HepG2 (cell line): ENCODE data around the gene EEIG1. TPM values are rescaled to one million over a fixed set of nuclear protein-coding genes. Genes with fewer than 3 reads are reported as not detected.

Experiments used
- AGO2 ChIP-seq: fragments of 200-400 bp; formaldehyde crosslinking; optimal IDR thresholded peaks from 2 replicates; pipeline ENCODE3; 2017; ENCODE audit warnings: mild to moderate bottlenecking, low read depth, low read length, moderate library complexity
- DDIT3 ChIP-seq: sonication (generic); formaldehyde crosslinking; IDR thresholded peaks from 2 replicates; pipeline ENCODE4 v1.4.0; 2020; ENCODE audit warnings: mild to moderate bottlenecking, missing genetic modification reagents
- EHMT2 ChIP-seq: fragments of 200-600 bp; sonication (generic); IDR thresholded peaks from 2 replicates; pipeline ENCODE4 v1.7.0; 2017; ENCODE audit warnings: antibody characterized with exemption, low read depth, low read length, borderline replicate concordance
- JUNB ChIP-seq: sonication (generic); formaldehyde crosslinking; IDR thresholded peaks from 2 replicates; pipeline ENCODE4 v1.8.0; 2022; ENCODE audit warnings: missing genetic modification reagents, mild to moderate bottlenecking, borderline replicate concordance
- KLF9 ChIP-seq: IDR thresholded peaks from 2 replicates; pipeline ENCODE4 v1.6.1; 2016; ENCODE audit warnings: low read depth
- MZF1 ChIP-seq: sonication (generic); formaldehyde crosslinking; IDR thresholded peaks from 2 replicates; pipeline ENCODE4 v1.8.1; 2023; ENCODE audit warnings: mild to moderate bottlenecking, missing genetic modification reagents, borderline replicate concordance
- NFATC3 ChIP-seq: sonication (generic); formaldehyde crosslinking; IDR thresholded peaks from 2 replicates; pipeline ENCODE4 v1.5.1; 2020; ENCODE audit warnings: mild to moderate bottlenecking, missing genetic modification reagents
- NFIC ChIP-seq: IDR thresholded peaks from 2 replicates; pipeline ENCODE4 v1.6.1; 2012; ENCODE audit warnings: mild to moderate bottlenecking, low read length, inconsistent platforms
- PAF1 ChIP-seq: IDR thresholded peaks from 2 replicates; pipeline ENCODE4 v1.6.1; 2016; ENCODE audit warnings: missing genetic modification reagents, missing compliant biosample characterization
- SUZ12 ChIP-seq: fragments of 150-350 bp; IDR thresholded peaks from 2 replicates; pipeline ENCODE4 v1.6.1; 2014; ENCODE audit warnings: low read depth, low read length
- TEAD2 ChIP-seq: sonication (generic); formaldehyde crosslinking; IDR thresholded peaks from 2 replicates; pipeline ENCODE4 v1.9.0; 2021; ENCODE audit warnings: missing genetic modification reagents
- TFDP2 ChIP-seq: sonication (generic); formaldehyde crosslinking; IDR thresholded peaks from 2 replicates; pipeline ENCODE4 v1.4.0; 2020; ENCODE audit warnings: missing genetic modification reagents
- THAP9 ChIP-seq: sonication (generic); formaldehyde crosslinking; IDR thresholded peaks from 2 replicates; pipeline ENCODE4; 2020; ENCODE audit warnings: missing genetic modification reagents, mild to moderate bottlenecking, borderline replicate concordance
- TMF1 ChIP-seq: sonication (generic); formaldehyde crosslinking; IDR thresholded peaks from 2 replicates; pipeline ENCODE4 v1.8.1; 2022; ENCODE audit warnings: low read depth, missing genetic modification reagents
- ZBTB20 ChIP-seq: sonication (generic); formaldehyde crosslinking; IDR thresholded peaks from 2 replicates; pipeline ENCODE4 v1.8.1; 2023; ENCODE audit warnings: missing genetic modification reagents, low read depth, mild to moderate bottlenecking, borderline replicate concordance
- ZBTB33 ChIP-seq: sonication (generic); formaldehyde crosslinking; IDR thresholded peaks from 2 replicates; pipeline ENCODE4 v1.4.0; 2020; ENCODE audit warnings: missing genetic modification reagents
- ZFP41 ChIP-seq: sonication (generic); formaldehyde crosslinking; IDR thresholded peaks from 2 replicates; pipeline ENCODE4 v1.4.0; 2020; ENCODE audit warnings: mild to moderate bottlenecking, missing genetic modification reagents, borderline replicate concordance
- ZKSCAN1 ChIP-seq: fragments of 150-350 bp; IDR thresholded peaks from 2 replicates; pipeline ENCODE4 v1.6.1; 2014; ENCODE audit warnings: low read length
- ZNF280B ChIP-seq: sonication (generic); formaldehyde crosslinking; IDR thresholded peaks from 2 replicates; pipeline ENCODE4 v1.5.0; 2020; ENCODE audit warnings: missing genetic modification reagents, mild to moderate bottlenecking, borderline replicate concordance
- ZNF337 ChIP-seq: sonication (generic); formaldehyde crosslinking; IDR thresholded peaks from 2 replicates; pipeline ENCODE4 v1.5.1; 2020; ENCODE audit warnings: missing genetic modification reagents, low read depth, mild to moderate bottlenecking, borderline replicate concordance
- ZNF354B ChIP-seq: sonication (generic); formaldehyde crosslinking; IDR thresholded peaks from 2 replicates; pipeline ENCODE4 v1.8.0; 2022; ENCODE audit warnings: mild to moderate bottlenecking, missing genetic modification reagents
- ZNF460 ChIP-seq: sonication (generic); formaldehyde crosslinking; IDR thresholded peaks from 2 replicates; pipeline ENCODE4 v1.5.1; 2020; ENCODE audit warnings: missing genetic modification reagents, mild to moderate bottlenecking, borderline replicate concordance
- ZNF891 ChIP-seq: sonication (generic); formaldehyde crosslinking; IDR thresholded peaks from 2 replicates; pipeline ENCODE4 v1.5.0; 2020; ENCODE audit warnings: mild to moderate bottlenecking, missing genetic modification reagents
- polyA plus RNA-seq, 8 experiments: library from polyadenylated mRNA; depleted of rRNA in 3 of 8; stranded (reverse) in 7 of 8; unstranded in 1 of 8; fragments of >200 nt; fragmentation: Illumina TruSeq in 4 of 8; extraction: Trizol in 4 of 8; gene quantifications; 2 replicates each; pipeline versions ENCODE4 v1.2.1 to v1.2.3, GENCODE V29; 2011 to 2016; ENCODE audit warnings: low read depth in 4 of 8, missing spikeins in 1 of 8, mixed read lengths in 1 of 8; ENCODE audit not compliant: insufficient read depth in 1 of 8
- total RNA-seq, 5 experiments: library from RNA; depleted of rRNA; stranded (reverse); fragments of >200 nt; fragmentation: Illumina TruSeq; extraction: Trizol; gene quantifications; 2 replicates each; pipeline ENCODE4 v1.2.3, GENCODE V29; 2016; ENCODE audit warnings: low read depth in 1 of 5

EEIG1 gene
- total and polyA plus RNA-seq, 2 of the 13 experiments (the other 11 are each of a cell fraction or from before 2014, with no cell fraction given), result 16.6 to 25.2 TPM

GRCh38 chr9:128005923-128006322, 25.1 kb upstream of the EEIG1 start (continued):
- no peak for TF ChIP-seq EHMT2
- no peak for TF ChIP-seq ZFP41
- no peak for TF ChIP-seq ZNF280B (CRISPR knock-in tag)
- no peak for TF ChIP-seq ZBTB33 (CRISPR knock-in tag)
- no peak for TF ChIP-seq DDIT3 (CRISPR knock-in tag)
- TF ChIP-seq ZNF354B (CRISPR knock-in tag), result no peak
- TF ChIP-seq TFDP2 (CRISPR knock-in tag), result no peak
- TF ChIP-seq TMF1 (CRISPR knock-in tag), result no peak
- no peak for TF ChIP-seq THAP9
- no peak for TF ChIP-seq NFIC
- no peak for TF ChIP-seq ZBTB20 (CRISPR knock-in tag)
- no peak for TF ChIP-seq ZNF337
- TF ChIP-seq AGO2, result no peak
- TF ChIP-seq ZNF460 (CRISPR knock-in tag), result no peak
- no peak for TF ChIP-seq NFATC3 (CRISPR knock-in tag)
- TF ChIP-seq MZF1 (CRISPR knock-in tag), result no peak
- no peak for TF ChIP-seq PAF1 (CRISPR knock-in tag)
- no peak for TF ChIP-seq ZKSCAN1
- no peak for TF ChIP-seq TEAD2 (CRISPR knock-in tag)
- TF ChIP-seq SUZ12, result no peak
- no peak for TF ChIP-seq JUNB (CRISPR knock-in tag)
- TF ChIP-seq ZNF891 (CRISPR knock-in tag), result no peak
- no peak for TF ChIP-seq KLF9
